A673 (cell line): ENCODE data around the gene SPATC1L.

Experiments
- EZH2 ChIP-seq: fragments of 200-600 bp; sonication (generic); IDR thresholded peaks from 2 replicates; pipeline ENCODE4 v1.6.1; 2017; ENCODE audit warnings: borderline replicate concordance, low read depth, mild to moderate bottlenecking, mixed read lengths, antibody characterized with exemption, low read length; ENCODE audit not compliant: poor library complexity, severe bottlenecking
- TF ChIP-seq, protein P1 (sequence below): fragments of 300-800, 200-600 bp; sonication (generic); conservative IDR thresholded peaks from 2 replicates; pipeline ENCODE4 v1.5.1; 2017; ENCODE audit warnings: low read depth, mild to moderate bottlenecking, antibody characterized with exemption, low read length, moderate library complexity, mixed read lengths

DNA sequence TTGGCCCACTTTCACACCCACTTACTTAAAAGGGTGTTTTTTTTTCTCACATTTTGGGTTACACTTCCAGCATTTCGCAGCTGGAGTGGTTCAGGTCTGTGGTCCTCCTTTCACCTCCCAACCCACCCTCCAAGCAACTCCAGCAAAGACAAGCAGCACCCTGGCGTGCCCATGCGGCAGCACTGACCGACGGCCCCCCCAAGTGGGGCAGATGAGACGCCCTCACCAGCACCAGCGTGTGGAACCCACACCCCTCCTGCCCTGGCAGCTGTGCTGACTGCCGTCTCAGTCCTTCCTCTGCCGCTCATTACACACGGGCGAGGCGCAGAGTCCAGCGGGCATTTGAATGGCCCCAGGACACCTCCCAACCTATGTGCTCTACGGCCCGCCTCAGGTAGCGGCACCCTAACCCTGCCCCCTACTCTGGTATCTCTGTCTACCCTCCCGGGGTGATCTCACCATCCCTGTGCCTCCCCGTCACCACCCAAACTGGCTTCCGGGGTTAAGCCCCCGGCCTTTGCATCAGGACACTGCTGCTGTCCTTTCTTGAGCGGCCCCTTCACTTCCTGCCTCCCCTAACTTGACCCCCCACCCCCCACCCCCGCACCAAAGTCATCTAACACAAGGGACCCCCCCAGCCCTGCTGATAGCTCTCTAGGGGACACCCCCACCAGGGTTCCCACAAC is 33.4 kb upstream of the SPATC1L start:
- TF ChIP-seq, protein P1, sequence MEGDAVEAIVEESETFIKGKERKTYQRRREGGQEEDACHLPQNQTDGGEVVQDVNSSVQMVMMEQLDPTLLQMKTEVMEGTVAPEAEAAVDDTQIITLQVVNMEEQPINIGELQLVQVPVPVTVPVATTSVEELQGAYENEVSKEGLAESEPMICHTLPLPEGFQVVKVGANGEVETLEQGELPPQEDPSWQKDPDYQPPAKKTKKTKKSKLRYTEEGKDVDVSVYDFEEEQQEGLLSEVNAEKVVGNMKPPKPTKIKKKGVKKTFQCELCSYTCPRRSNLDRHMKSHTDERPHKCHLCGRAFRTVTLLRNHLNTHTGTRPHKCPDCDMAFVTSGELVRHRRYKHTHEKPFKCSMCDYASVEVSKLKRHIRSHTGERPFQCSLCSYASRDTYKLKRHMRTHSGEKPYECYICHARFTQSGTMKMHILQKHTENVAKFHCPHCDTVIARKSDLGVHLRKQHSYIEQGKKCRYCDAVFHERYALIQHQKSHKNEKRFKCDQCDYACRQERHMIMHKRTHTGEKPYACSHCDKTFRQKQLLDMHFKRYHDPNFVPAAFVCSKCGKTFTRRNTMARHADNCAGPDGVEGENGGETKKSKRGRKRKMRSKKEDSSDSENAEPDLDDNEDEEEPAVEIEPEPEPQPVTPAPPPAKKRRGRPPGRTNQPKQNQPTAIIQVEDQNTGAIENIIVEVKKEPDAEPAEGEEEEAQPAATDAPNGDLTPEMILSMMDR, result no peak
- TF ChIP-seq EZH2, result no peak
